Activated CD8-positive, alpha-beta T cell treated with anti-CD3 and anti-CD28 coated beads for 36 hours (primary cell): ENCODE results near the gene TTC33. TPM values are rescaled to one million over a fixed set of nuclear protein-coding genes. Genes with fewer than 3 reads are reported as not detected.

Experiments
- ATAC-seq: fragments of 200-7000 bp; cut with Tn5 transposase; one replicate; pipeline ENCODE4 v1.10.0; 2021; ENCODE audit warnings: mild to moderate bottlenecking, moderate library complexity
- CTCF ChIA-PET: fragments of 350-600 bp; sonication (Branson Sonifier 250); formaldehyde crosslinking; loops from one replicate; lab custom pipeline; 2021; ENCODE audit warnings: antibody characterized with exemption; lab: Charles Lee
- POLR2A ChIA-PET: fragments of 350-600 bp; sonication (Branson Sonifier 250); formaldehyde crosslinking; loops from one replicate; lab custom pipeline; 2021; ENCODE audit warnings: antibody characterized with exemption; lab: Charles Lee
- DNase-seq: peaks from one replicate; pipeline ENCODE4 v3.0.0-alpha.2; 2020
- H3K27ac Mint-ChIP-seq: one replicate; pipeline ENCODE4 v1.8.0; 2021; ENCODE audit warnings: mild to moderate bottlenecking, mixed read lengths
- H3K27me3 Mint-ChIP-seq: one replicate; pipeline ENCODE4 v1.8.0; 2021; ENCODE audit warnings: mixed read lengths
- H3K36me3 Mint-ChIP-seq: one replicate; pipeline ENCODE4 v1.8.0; 2021; ENCODE audit warnings: low read depth, mixed read lengths
- H3K4me1 Mint-ChIP-seq: one replicate; pipeline ENCODE4 v1.8.0; 2021; ENCODE audit warnings: low read depth, mixed read lengths
- H3K4me3 Mint-ChIP-seq: one replicate; pipeline ENCODE4 v1.8.0; 2021; ENCODE audit warnings: mild to moderate bottlenecking, moderate library complexity, mixed read lengths
- H3K9me3 Mint-ChIP-seq: one replicate; pipeline ENCODE4 v1.8.0; 2021; ENCODE audit warnings: mixed read lengths
- intact Hi-C: fragments of 100-400 bp; cut with micrococcal nuclease; formaldehyde crosslinking; loops from one replicate; pipeline ENCODE4 v1.10.0; 2022
- total RNA-seq, 2 experiments: library from RNA; stranded (reverse); gene quantifications; one replicate each; pipeline ENCODE4 v1.2.3, GENCODE V29; 2021
- TF ChIP-seq, protein P1 (sequence below): fragments of 200-600 bp; IDR thresholded peaks from one replicate; pipeline ENCODE4 v1.8.0; 2022; ENCODE audit warnings: antibody characterized with exemption, mild to moderate bottlenecking

TTC33 gene
- total RNA-seq, 2 experiments from 2014 or later, result 21.4 to 21.5 TPM

DNA sequence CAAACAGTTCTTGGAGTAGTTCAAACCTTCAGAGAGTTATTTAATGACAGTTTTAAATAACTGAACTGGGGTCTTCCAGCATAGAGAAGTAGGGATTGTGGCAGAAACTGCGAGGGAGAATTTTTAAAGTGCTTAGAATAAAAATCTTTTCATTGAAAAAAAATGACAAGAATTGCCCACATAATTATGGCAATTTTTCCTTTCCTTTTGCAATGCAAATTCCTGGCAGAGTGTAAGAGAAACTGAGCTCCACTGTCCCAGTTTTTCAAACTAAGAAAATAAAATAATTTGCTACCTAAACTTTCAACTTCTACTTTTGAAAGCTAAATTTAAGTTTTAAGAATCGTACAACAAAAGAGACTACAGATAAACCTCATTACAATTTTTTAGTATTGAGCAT lies 78.3 kb downstream of the TTC33 start:
- Mint-ChIP-seq H3K4me3 (peak overlapping the region; percentile 99), H3K27ac (peak overlapping the region; percentile 94), H3K4me1 (peaks cover 49% of the 10 kb centered on the region), H3K9me3 (no peaks in the 10 kb centered on the region), H3K36me3 (peaks cover 28% of the 10 kb centered on the region), H3K27me3 (no peaks in the 10 kb centered on the region)
- ATAC-seq (no peak), DNase-seq (no peak)
- ChIA-PET POLR2A (interaction anchor here (0.9 to 1.3 kb wide), 4 partner anchors 25 to 269 kb away, joined by 3 to 5 read pairs (median 3); no protein-coding TSS in a partner anchor), CTCF (interaction anchor here (0.6 to 1.7 kb wide), 4 partner anchors 9 to 240 kb away, joined by 3 to 6 read pairs (median 3); no protein-coding TSS in a partner anchor)
- intact Hi-C loops, result loop anchor here (5.0 kb wide), 1 partner anchor 240 kb away; no protein-coding TSS in a partner anchor
- TF ChIP-seq, protein P1, sequence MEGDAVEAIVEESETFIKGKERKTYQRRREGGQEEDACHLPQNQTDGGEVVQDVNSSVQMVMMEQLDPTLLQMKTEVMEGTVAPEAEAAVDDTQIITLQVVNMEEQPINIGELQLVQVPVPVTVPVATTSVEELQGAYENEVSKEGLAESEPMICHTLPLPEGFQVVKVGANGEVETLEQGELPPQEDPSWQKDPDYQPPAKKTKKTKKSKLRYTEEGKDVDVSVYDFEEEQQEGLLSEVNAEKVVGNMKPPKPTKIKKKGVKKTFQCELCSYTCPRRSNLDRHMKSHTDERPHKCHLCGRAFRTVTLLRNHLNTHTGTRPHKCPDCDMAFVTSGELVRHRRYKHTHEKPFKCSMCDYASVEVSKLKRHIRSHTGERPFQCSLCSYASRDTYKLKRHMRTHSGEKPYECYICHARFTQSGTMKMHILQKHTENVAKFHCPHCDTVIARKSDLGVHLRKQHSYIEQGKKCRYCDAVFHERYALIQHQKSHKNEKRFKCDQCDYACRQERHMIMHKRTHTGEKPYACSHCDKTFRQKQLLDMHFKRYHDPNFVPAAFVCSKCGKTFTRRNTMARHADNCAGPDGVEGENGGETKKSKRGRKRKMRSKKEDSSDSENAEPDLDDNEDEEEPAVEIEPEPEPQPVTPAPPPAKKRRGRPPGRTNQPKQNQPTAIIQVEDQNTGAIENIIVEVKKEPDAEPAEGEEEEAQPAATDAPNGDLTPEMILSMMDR, result no peak

DNA sequence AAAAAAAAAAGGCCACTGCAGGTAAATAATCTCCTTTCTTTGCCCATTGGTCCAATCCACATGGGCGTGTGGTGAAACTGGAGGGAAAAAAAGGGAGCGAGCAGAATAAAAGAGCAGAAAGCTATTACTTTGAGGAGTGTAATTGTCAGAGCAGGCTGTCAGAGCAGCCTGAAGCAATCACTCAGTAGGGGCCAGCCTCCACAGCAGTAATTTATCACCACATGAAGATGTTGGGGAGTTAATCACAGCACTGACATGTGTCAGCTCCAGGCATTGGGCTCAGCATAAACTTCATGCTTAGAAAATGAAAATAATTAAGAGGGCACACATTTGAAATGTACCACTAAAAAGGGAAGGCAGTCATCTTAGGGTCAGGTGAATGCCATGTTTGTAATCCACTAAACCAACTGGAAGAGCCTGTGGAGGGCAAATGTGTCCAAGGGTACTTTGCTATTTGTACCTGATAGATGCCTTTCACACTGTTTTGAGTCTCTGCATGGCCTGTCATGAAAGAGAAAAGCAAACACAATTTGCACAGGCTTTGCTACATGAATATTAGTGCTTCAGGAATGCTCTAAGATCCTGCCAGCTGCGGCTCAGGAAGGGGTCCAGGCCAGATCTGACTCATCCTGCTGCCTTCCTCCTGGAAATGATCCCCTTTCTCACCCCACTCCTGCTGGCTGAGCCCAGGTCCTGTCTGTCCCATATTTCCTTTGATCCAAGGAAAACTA lies 79.0 kb downstream of the TTC33 start:
- ATAC-seq, result no peak
- H3K27me3 Mint-ChIP-seq, result no peaks in the 10 kb centered on the region
- H3K36me3 Mint-ChIP-seq, result peaks cover 21% of the 10 kb centered on the region
- CTCF ChIA-PET, result interaction anchor here (1.1 to 1.9 kb wide), 5 partner anchors 9 to 186 kb away, joined by 3 to 6 read pairs (median 5); no protein-coding TSS in a partner anchor
- POLR2A ChIA-PET, result interaction anchor here (0.7 to 1.3 kb wide), 9 partner anchors 24 to 400 kb away, joined by 3 to 5 read pairs (median 3); no protein-coding TSS in a partner anchor
- peak overlapping the region; percentile 94 for H3K27ac Mint-ChIP-seq
- TF ChIP-seq, protein P1, result no peak
- H3K4me1 Mint-ChIP-seq, result peaks cover 52% of the 10 kb centered on the region
- H3K4me3 Mint-ChIP-seq, result peak overlapping the region; percentile 99
- intact Hi-C loops, result loop anchor here (5.0 kb wide), 1 partner anchor 239 kb away; no protein-coding TSS in a partner anchor
- no peaks in the 10 kb centered on the region for H3K9me3 Mint-ChIP-seq
- DNase-seq, result peak; percentile 43

DNA sequence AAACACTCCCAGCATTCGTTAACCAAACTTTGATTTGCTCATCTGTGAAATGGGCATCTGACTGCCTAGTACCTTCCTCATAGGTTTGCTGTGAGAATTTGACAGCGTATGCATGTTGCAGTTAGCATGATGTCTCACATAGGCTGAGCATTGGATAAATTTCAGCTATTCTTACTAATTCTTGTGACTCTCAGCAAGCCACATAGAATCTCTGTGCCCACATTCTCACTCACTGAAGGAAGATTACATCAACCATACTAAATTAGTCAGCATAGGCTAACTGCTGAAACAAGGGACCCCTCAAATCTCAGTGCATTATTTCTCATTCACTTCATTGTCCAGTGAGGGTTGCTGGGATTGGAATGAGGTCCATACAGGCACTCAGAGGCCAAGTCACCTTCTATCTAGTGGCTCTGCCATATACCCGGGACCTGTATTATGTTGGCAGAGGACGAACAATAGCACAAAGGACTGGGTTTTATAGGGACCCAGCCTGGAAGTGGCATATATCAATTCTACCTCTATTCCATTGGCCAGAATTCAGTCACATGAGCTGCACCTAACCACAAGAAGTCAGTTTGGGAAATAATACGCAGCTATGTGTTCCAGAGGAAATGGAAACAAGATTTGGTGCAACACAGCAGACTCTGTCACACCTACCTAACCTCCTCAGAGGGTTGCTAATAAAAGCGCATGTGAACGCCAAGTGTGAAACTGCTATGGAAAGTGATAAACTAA lies 80.2 kb downstream of the TTC33 start:
- ChIA-PET CTCF (interaction anchor here (1.1 to 1.9 kb wide), 3 partner anchors 10 to 185 kb away, joined by 3 to 6 read pairs (median 5); no protein-coding TSS in a partner anchor), POLR2A (interaction anchor here (0.6 to 1.6 kb wide), 11 partner anchors 10 to 398 kb away, joined by 3 to 9 read pairs (median 3); no protein-coding TSS in a partner anchor)
- Mint-ChIP-seq H3K4me1 (peaks cover 59% of the 10 kb centered on the region), H3K27me3 (no peaks in the 10 kb centered on the region), H3K4me3 (peak overlapping the region; percentile 99), H3K27ac (peak overlapping the region; percentile 94), H3K36me3 (peaks cover 9% of the 10 kb centered on the region), H3K9me3 (no peaks in the 10 kb centered on the region)
- intact Hi-C loops, result loop anchor here (5.0 kb wide), 1 partner anchor 238 kb away; no protein-coding TSS in a partner anchor
- TF ChIP-seq, protein P1, result no peak
- DNase-seq (peak; percentile 66), ATAC-seq (peak; percentile 28)

DNA sequence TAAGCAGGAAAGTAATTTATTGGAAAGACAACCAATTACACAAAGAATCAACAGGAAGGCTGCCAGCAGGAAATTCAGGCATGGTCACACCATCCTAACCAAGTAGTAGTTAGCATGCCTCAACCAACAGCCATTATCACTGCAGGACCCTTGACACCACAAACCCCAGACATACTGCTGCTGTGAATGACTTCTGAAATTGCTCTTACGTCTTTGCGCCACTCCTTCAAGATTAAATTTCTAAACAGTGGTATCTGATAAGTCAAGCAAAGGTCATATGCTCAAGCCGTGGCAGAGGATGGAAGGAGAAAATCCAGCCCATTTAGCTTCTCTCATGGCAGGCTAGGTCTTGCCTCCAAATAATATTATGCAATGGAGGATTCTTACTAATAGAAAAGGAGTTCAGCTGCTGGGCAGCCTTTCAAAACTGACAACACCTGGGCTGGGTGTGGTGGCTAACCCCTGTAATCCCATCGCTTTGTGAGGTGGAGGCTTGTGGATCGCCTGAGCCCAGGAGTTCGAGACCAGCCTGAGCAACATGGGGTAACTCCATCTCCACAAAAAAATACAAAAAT lies 81.0 kb downstream of the TTC33 start:
- Mint-ChIP-seq H3K9me3 (no peaks in the 10 kb centered on the region), H3K27ac (peak overlapping the region; percentile 75), H3K27me3 (no peaks in the 10 kb centered on the region), H3K36me3 (peaks cover 2% of the 10 kb centered on the region), H3K4me1 (peaks cover 67% of the 10 kb centered on the region), H3K4me3 (no peak overlapping the region)
- ChIA-PET POLR2A (interaction anchor here (0.5 to 1.6 kb wide), 6 partner anchors 11 to 450 kb away, joined by 3 to 9 read pairs (median 3); no protein-coding TSS in a partner anchor), CTCF (interaction anchor here (1.6 to 1.9 kb wide), 2 partner anchors 9 to 14 kb away, joined by 3 to 5 read pairs; no protein-coding TSS in a partner anchor)
- TF ChIP-seq, protein P1, result no peak
- ATAC-seq, result no peak
- intact Hi-C loops, result loop anchor here (5.0 kb wide), 1 partner anchor 237 kb away; no protein-coding TSS in a partner anchor
- no peak for DNase-seq
